Measurements from ENCODE around the gene LEF1. TPM values are rescaled to one million over a fixed set of nuclear protein-coding genes. Genes with fewer than 3 reads are reported as not detected.

The LEF1 gene
- total RNA-seq, 2 donors from 2014 or later, result 3.4 TPM; not detected in 1

DNA sequence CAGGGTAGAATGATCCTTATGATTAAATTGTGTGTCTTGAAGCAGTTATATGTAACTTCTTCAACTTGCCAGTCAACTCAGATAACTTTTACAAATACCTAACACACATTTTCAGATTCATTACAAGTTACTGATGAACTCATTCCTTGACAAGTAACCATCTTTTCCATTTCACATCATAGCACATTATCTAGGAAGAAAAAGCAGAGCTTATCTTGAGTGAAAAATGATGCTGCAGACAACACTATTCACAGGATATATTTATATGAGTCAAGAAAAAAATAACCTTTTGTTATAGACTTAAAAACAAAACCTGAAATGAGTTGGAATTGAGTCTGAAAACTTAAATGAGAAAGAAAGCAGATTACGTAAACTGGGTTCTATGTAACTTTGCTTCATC is 68.9 kb downstream of the LEF1 start:
- H3K36me3 ChIP-seq, result no peaks in the 10 kb centered on the region
- H3K4me1 ChIP-seq, result no peaks in the 10 kb centered on the region
- no peak overlapping the region for H3K27ac ChIP-seq
- no peak overlapping the region for H3K4me3 ChIP-seq
- TF ChIP-seq, protein P1, sequence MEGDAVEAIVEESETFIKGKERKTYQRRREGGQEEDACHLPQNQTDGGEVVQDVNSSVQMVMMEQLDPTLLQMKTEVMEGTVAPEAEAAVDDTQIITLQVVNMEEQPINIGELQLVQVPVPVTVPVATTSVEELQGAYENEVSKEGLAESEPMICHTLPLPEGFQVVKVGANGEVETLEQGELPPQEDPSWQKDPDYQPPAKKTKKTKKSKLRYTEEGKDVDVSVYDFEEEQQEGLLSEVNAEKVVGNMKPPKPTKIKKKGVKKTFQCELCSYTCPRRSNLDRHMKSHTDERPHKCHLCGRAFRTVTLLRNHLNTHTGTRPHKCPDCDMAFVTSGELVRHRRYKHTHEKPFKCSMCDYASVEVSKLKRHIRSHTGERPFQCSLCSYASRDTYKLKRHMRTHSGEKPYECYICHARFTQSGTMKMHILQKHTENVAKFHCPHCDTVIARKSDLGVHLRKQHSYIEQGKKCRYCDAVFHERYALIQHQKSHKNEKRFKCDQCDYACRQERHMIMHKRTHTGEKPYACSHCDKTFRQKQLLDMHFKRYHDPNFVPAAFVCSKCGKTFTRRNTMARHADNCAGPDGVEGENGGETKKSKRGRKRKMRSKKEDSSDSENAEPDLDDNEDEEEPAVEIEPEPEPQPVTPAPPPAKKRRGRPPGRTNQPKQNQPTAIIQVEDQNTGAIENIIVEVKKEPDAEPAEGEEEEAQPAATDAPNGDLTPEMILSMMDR (IDR thresholded peaks at IDR 0.05), result no peak
- H3K27me3 ChIP-seq, result no peaks in the 10 kb centered on the region
- DNase-seq (ENCODE audit: low spot score), result no peak
- no peaks in the 10 kb centered on the region for H3K9me3 ChIP-seq

DNA sequence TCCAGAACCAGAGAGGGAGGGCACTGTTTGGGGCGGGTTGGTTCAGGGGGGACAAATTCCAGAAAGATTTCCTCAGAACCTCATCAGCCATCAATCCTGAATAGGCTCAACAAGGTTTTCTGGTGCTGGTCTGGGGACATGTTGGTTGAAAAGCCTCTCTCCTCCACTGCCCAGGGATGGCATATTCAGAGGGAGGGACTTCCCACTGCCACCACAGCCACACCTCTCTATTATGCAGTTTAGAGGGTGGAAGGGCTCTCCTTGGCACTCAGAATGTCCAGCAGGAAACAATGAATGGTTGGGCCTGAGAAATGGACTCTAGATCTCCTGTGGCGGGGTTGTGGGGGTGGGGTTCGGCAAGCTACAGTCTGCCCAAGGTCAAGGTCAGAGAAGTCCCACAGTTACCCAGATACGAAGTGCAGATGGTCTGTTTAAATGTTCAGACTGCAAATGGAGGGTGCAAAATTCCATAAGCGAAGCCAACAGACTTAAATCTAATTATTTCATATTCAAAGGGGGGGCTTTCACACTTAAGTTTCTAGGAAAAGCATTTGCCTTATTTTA is 70.7 kb downstream of the LEF1 start:
- H3K27me3 ChIP-seq, result no peaks in the 10 kb centered on the region
- no peak for DNase-seq (ENCODE audit: low spot score)

DNA sequence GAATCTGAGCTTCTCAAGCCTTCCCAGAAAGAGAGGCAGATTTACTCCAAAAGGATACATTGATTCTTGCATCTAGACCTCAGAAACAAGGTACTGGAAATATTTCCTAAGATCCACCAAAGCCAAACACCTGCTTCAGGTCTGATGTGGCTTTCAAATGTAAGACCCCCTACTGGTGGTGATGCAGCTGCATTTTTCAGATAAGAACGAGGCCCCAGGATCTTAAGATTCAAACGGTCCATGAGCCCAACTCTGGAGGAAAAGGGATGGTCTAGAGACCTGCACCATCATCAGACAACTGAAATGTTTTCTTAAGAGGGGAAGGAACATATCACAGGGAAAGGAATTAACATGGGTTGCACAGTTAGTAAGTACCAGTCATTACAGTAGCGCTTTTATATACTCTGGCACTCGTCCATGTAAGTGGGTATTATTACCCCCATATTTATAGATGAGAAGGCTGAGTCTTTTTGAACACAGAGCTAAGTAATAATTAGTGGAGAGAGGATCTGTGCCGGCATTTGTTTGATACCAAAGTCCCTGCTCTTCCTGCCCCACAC is 73.7 kb downstream of the LEF1 start:
- no peaks in the 10 kb centered on the region for H3K36me3 ChIP-seq
- H3K27me3 ChIP-seq, result no peaks in the 10 kb centered on the region
- no peak for DNase-seq (ENCODE audit: low spot score)
- no peak overlapping the region for H3K27ac ChIP-seq
- TF ChIP-seq, protein P1 (IDR thresholded peaks at IDR 0.05), result no peak
- no peak overlapping the region for H3K4me3 ChIP-seq
- H3K9me3 ChIP-seq, result no peaks in the 10 kb centered on the region
- H3K4me1 ChIP-seq, result no peaks in the 10 kb centered on the region

More for the DNA sequence above, 70.7 kb downstream of the LEF1 start:
- no peaks in the 10 kb centered on the region for H3K4me1 ChIP-seq
- no peaks in the 10 kb centered on the region for H3K36me3 ChIP-seq
- TF ChIP-seq, protein P1 (IDR thresholded peaks at IDR 0.05), result no peak
- H3K27ac ChIP-seq, result no peak overlapping the region
- no peaks in the 10 kb centered on the region for H3K9me3 ChIP-seq
- no peak overlapping the region for H3K4me3 ChIP-seq

DNA sequence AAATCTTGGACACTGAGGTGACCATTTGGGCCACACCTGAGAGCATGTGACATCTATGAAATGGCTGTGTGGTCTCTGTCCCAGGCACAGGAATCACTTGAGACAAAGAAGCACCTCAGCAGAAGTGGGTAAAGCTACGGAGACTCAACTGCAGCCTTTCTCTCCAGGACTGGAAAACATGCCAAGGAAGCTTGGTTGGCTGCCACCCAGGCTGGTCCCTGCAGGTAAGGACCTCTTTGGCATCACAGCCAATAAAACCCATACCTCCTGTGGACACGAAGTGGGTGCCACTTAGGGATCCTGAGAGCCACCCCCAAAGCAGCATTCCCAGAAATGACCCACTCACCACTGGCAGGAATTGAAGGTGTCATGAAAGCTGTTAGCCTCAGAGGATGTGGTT is 74.6 kb downstream of the LEF1 start:
- TF ChIP-seq, protein P1 (IDR thresholded peaks at IDR 0.05), result no peak
- no peaks in the 10 kb centered on the region for H3K36me3 ChIP-seq
- H3K4me3 ChIP-seq, result no peak overlapping the region
- H3K9me3 ChIP-seq, result no peaks in the 10 kb centered on the region
- no peaks in the 10 kb centered on the region for H3K27me3 ChIP-seq
- H3K27ac ChIP-seq, result no peak overlapping the region
- DNase-seq (ENCODE audit: low spot score), result no peak
- no peaks in the 10 kb centered on the region for H3K4me1 ChIP-seq

DNA sequence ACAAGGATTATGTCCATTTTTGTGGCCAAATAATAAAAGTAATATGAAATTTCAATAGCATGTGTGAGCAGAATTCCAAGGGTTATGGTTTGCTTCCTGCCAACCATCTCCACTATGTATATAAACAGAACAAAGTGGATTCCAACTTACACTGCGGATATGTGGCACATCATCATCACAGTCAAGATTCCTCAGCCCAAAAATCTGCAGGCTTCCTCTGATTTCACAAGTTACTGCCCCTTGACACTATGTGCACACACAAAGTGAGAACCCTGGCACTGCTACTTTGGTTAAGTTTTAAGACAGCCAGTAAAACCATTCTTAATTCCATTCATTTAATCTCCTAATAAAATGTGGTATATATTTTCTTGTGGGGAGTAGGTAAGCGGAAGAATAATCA is 76.4 kb downstream of the LEF1 start:
- TF ChIP-seq, protein P1 (IDR thresholded peaks at IDR 0.05), result no peak
- Histone ChIP-seq H3K4me1 (no peaks in the 10 kb centered on the region), H3K9me3 (no peaks in the 10 kb centered on the region), H3K27me3 (no peaks in the 10 kb centered on the region), H3K36me3 (no peaks in the 10 kb centered on the region), H3K4me3 (no peak overlapping the region), H3K27ac (no peak overlapping the region)
- DNase-seq (ENCODE audit: low spot score), result no peak

Measured in right atrium auricular region (tissue), 2 donors.